ENCODE data around the gene SLC22A23.

Gene SLC22A23

GRCh38 chr6:3363296-3364025, 93.4 kb downstream of the SLC22A23 start:
- DNase-seq (ENCODE audit: low spot score): peak; percentile 62
- H3K27ac ChIP-seq: peak overlapping the region; percentile 74
- POLR2A ChIA-PET (ENCODE audit: low non-redundant PET): no interaction called here
- CTCF ChIA-PET: no interaction called here
- no peak for TF ChIP-seq CTCF (conservative IDR thresholded peaks at IDR 0.05; ENCODE audit: low read depth)

GRCh38 chr6:3361312-3362037, 95.4 kb downstream of the SLC22A23 start:
- H3K27ac ChIP-seq: peak overlapping the region; percentile 6; the same call in 1 of the 2 replicates
- TF ChIP-seq CTCF (conservative IDR thresholded peaks at IDR 0.05; ENCODE audit: low read depth): no peak
- CTCF ChIA-PET: no interaction called here
- no peak for DNase-seq (ENCODE audit: low spot score)
- POLR2A ChIA-PET (ENCODE audit: low non-redundant PET): interaction anchor here (0.7 kb wide), 1 partner anchor 787 kb away, joined by 3 read pairs; no protein-coding TSS in a partner anchor

GRCh38 chr6:3360727-3361045, 96.2 kb downstream of the SLC22A23 start:
- ChIA-PET POLR2A (ENCODE audit: low non-redundant PET) (interaction anchor here (0.6 to 0.7 kb wide), 2 partner anchors 64 to 788 kb away, joined by 3 to 4 read pairs; no protein-coding TSS in a partner anchor), CTCF (no interaction called here)
- peak overlapping the region; percentile 14; the same call in 1 of the 2 replicates for H3K27ac ChIP-seq
- no peak for TF ChIP-seq CTCF (conservative IDR thresholded peaks at IDR 0.05; ENCODE audit: low read depth)
- DNase-seq (ENCODE audit: low spot score): no peak

GRCh38 chr6:3359973-3360726, 96.7 kb downstream of the SLC22A23 start:
- CTCF ChIA-PET: no interaction called here
- POLR2A ChIA-PET (ENCODE audit: low non-redundant PET): interaction anchor here (0.6 kb wide), 1 partner anchor 63 kb away, joined by 4 read pairs; no protein-coding TSS in a partner anchor
- no peak for DNase-seq (ENCODE audit: low spot score)
- no peak for TF ChIP-seq CTCF (conservative IDR thresholded peaks at IDR 0.05; ENCODE audit: low read depth)
- H3K27ac ChIP-seq: peak overlapping the region; percentile 14; the same call in 1 of the 2 replicates

GRCh38 chr6:3359101-3359752, 97.6 kb downstream of the SLC22A23 start:
- H3K27ac ChIP-seq: peak overlapping the region; percentile 31; the same call in 1 of the 2 replicates
- TF ChIP-seq CTCF (conservative IDR thresholded peaks at IDR 0.05; ENCODE audit: low read depth): no peak
- ChIA-PET CTCF (no interaction called here), POLR2A (ENCODE audit: low non-redundant PET) (interaction anchor here (0.6 kb wide), 1 partner anchor 295 kb away, joined by 3 read pairs; no protein-coding TSS in a partner anchor)
- no peak for DNase-seq (ENCODE audit: low spot score)
